ENCODE measurements around the gene CAMK1D. TPM values are rescaled to one million over a fixed set of nuclear protein-coding genes. Genes with fewer than 3 reads are reported as not detected.

CAMK1D gene
- total RNA-seq, 2 experiments from 2014 or later = 19.0 to 25.6 TPM

GRCh38 chr10:12659706-12660105 is 310.4 kb downstream of the CAMK1D start:
- intact Hi-C loops (cut with micrococcal nuclease; ENCODE audit: unreplicated experiment) = loop anchor here (5.0 kb wide), 1 partner anchor 172 kb away; no protein-coding TSS in a partner anchor
- H4K20me1 ChIP-seq (ENCODE audit: insufficient read depth, low read length) = no peaks in the 10 kb centered on the region
- DNase-seq (ENCODE audit: low spot score) = no peak
- no peak overlapping the region for H3K4me3 ChIP-seq (ENCODE audit: low read depth, low read length, poor library complexity, severe bottlenecking)
- H3K4me1 ChIP-seq (ENCODE audit: insufficient read depth, low read length, poor library complexity, severe bottlenecking) = no peaks in the 10 kb centered on the region
- H3K9me2 ChIP-seq (ENCODE audit: insufficient read depth, low read length) = no peaks in the 10 kb centered on the region
- ChIA-PET POLR2A (no interaction called here), CTCF (ENCODE audit: unreplicated experiment) (no interaction called here)
- H3K27ac ChIP-seq (ENCODE audit: low read depth, low read length, poor library complexity, severe bottlenecking) = no peak overlapping the region
- H3K36me3 ChIP-seq (ENCODE audit: insufficient read depth, low read length) = no peaks in the 10 kb centered on the region; the same call in 1 of the 2 replicates
- no peak overlapping the region for H3K4me2 ChIP-seq (ENCODE audit: low read length)
- H3K9me3 ChIP-seq (ENCODE audit: low read length) = peaks cover 3% of the 10 kb centered on the region; the same call in 1 of the 2 replicates
- no peak overlapping the region for H2AFZ ChIP-seq (ENCODE audit: low read length)
- TF ChIP-seq CTCF (conservative IDR thresholded peaks at IDR 0.05; ENCODE audit: low read length) (no peak), EZH2phosphoT487 (IDR thresholded peaks at IDR 0.05; ENCODE audit: borderline replicate concordance, low read depth, low read length) (no peak)
- no peaks in the 10 kb centered on the region for H3K79me2 ChIP-seq (ENCODE audit: insufficient read depth, low read depth, low read length)
- BruUV-seq (replicated peaks) = no TSS peak

GRCh38 chr10:12660812-12661211 is 311.5 kb downstream of the CAMK1D start:
- H3K4me2 ChIP-seq (ENCODE audit: low read length) = no peak overlapping the region
- no TSS peak for BruUV-seq (replicated peaks)
- H2AFZ ChIP-seq (ENCODE audit: low read length) = no peak overlapping the region
- intact Hi-C loops (cut with micrococcal nuclease; ENCODE audit: unreplicated experiment) = no loop called here
- ChIA-PET POLR2A (interaction anchor here (0.9 kb wide), 1 partner anchor 16 kb away, joined by 4 read pairs; no protein-coding TSS in a partner anchor), CTCF (ENCODE audit: unreplicated experiment) (interaction anchor here (1.4 kb wide), 1 partner anchor 10 kb away, joined by 4 read pairs; no protein-coding TSS in a partner anchor)
- H3K9me3 ChIP-seq (ENCODE audit: low read length) = no peaks in the 10 kb centered on the region
- no peaks in the 10 kb centered on the region for H3K36me3 ChIP-seq (ENCODE audit: insufficient read depth, low read length)
- no peaks in the 10 kb centered on the region for H3K9me2 ChIP-seq (ENCODE audit: insufficient read depth, low read length)
- H3K4me1 ChIP-seq (ENCODE audit: insufficient read depth, low read length, poor library complexity, severe bottlenecking) = no peaks in the 10 kb centered on the region
- no peaks in the 10 kb centered on the region for H3K79me2 ChIP-seq (ENCODE audit: insufficient read depth, low read depth, low read length)
- H3K4me3 ChIP-seq (ENCODE audit: low read depth, low read length, poor library complexity, severe bottlenecking) = no peak overlapping the region
- H3K27ac ChIP-seq (ENCODE audit: low read depth, low read length, poor library complexity, severe bottlenecking) = no peak overlapping the region
- no peak for TF ChIP-seq CTCF (conservative IDR thresholded peaks at IDR 0.05; ENCODE audit: low read length)
- no peak for TF ChIP-seq EZH2phosphoT487 (IDR thresholded peaks at IDR 0.05; ENCODE audit: borderline replicate concordance, low read depth, low read length)
- no peak for DNase-seq (ENCODE audit: low spot score)
- H4K20me1 ChIP-seq (ENCODE audit: insufficient read depth, low read length) = no peaks in the 10 kb centered on the region

GRCh38 chr10:12661671-12662070 is 312.3 kb downstream of the CAMK1D start:
- no peak overlapping the region for H3K27ac ChIP-seq (ENCODE audit: low read depth, low read length, poor library complexity, severe bottlenecking)
- H3K36me3 ChIP-seq (ENCODE audit: insufficient read depth, low read length) = peaks cover 1% of the 10 kb centered on the region; the same call in 1 of the 2 replicates
- intact Hi-C loops (cut with micrococcal nuclease; ENCODE audit: unreplicated experiment) = no loop called here
- H3K4me1 ChIP-seq (ENCODE audit: insufficient read depth, low read length, poor library complexity, severe bottlenecking) = no peaks in the 10 kb centered on the region
- H3K9me2 ChIP-seq (ENCODE audit: insufficient read depth, low read length) = no peaks in the 10 kb centered on the region
- no peak overlapping the region for H3K4me2 ChIP-seq (ENCODE audit: low read length)
- H3K79me2 ChIP-seq (ENCODE audit: insufficient read depth, low read depth, low read length) = no peaks in the 10 kb centered on the region
- ChIA-PET CTCF (ENCODE audit: unreplicated experiment) (interaction anchor here (1.4 kb wide), 1 partner anchor 9 kb away, joined by 4 read pairs; no protein-coding TSS in a partner anchor), POLR2A (interaction anchor here (0.9 kb wide), 3 partner anchors 9 to 16 kb away, joined by 3 to 4 read pairs (median 3); no protein-coding TSS in a partner anchor)
- BruUV-seq (replicated peaks) = no TSS peak
- no peak overlapping the region for H3K4me3 ChIP-seq (ENCODE audit: low read depth, low read length, poor library complexity, severe bottlenecking)
- no peak overlapping the region for H2AFZ ChIP-seq (ENCODE audit: low read length)
- H3K9me3 ChIP-seq (ENCODE audit: low read length) = no peaks in the 10 kb centered on the region
- TF ChIP-seq EZH2phosphoT487 (IDR thresholded peaks at IDR 0.05; ENCODE audit: borderline replicate concordance, low read depth, low read length) (no peak), CTCF (conservative IDR thresholded peaks at IDR 0.05; ENCODE audit: low read length) (no peak)
- DNase-seq (ENCODE audit: low spot score) = no peak
- no peaks in the 10 kb centered on the region for H4K20me1 ChIP-seq (ENCODE audit: insufficient read depth, low read length)

Data from OCI-LY7 (cell line).